ENCODE measurements around the gene C11orf91.

C11orf91 gene

GRCh38 chr11:33696931-33697638, 3.5 kb downstream of the C11orf91 start:
- DNase-seq (ENCODE audit: low read depth, low spot score): no peak
- H3K4me3 ChIP-seq (ENCODE audit: low read length): no peak overlapping the region
- H3K36me3 ChIP-seq (ENCODE audit: control insufficient read depth, insufficient read depth, low read length): no peaks in the 10 kb centered on the region
- H3K9me3 ChIP-seq (ENCODE audit: control insufficient read depth, insufficient read depth, low read length): no peaks in the 10 kb centered on the region
- H3K27ac ChIP-seq (ENCODE audit: low read length): no peak overlapping the region
- no CpG with 5 or more reads among the region's 6 CpGs for WGBS (ENCODE audit: insufficient coverage, insufficient read length)
- no peaks in the 10 kb centered on the region; the same call in 1 of the 2 replicates for H3K27me3 ChIP-seq (ENCODE audit: control insufficient read depth, insufficient read depth, low read length)
- H3K4me1 ChIP-seq (ENCODE audit: control insufficient read depth, insufficient read depth, low read length): peaks cover 6% of the 10 kb centered on the region

GRCh38 chr11:33696411-33696810, 4.2 kb downstream of the C11orf91 start:
- no peaks in the 10 kb centered on the region; the same call in 1 of the 2 replicates for H3K27me3 ChIP-seq (ENCODE audit: control insufficient read depth, insufficient read depth, low read length)
- no CpG with 5 or more reads among the region's 5 CpGs for WGBS (ENCODE audit: insufficient coverage, insufficient read length)
- no peaks in the 10 kb centered on the region for H3K9me3 ChIP-seq (ENCODE audit: control insufficient read depth, insufficient read depth, low read length)
- no peaks in the 10 kb centered on the region for H3K36me3 ChIP-seq (ENCODE audit: control insufficient read depth, insufficient read depth, low read length)
- no peak overlapping the region for H3K27ac ChIP-seq (ENCODE audit: low read length)
- no peak overlapping the region for H3K4me3 ChIP-seq (ENCODE audit: low read length)
- H3K4me1 ChIP-seq (ENCODE audit: control insufficient read depth, insufficient read depth, low read length): peaks cover 6% of the 10 kb centered on the region
- no peak for DNase-seq (ENCODE audit: low read depth, low spot score)

- DNase-seq (ENCODE audit: low read depth, low spot score): no peak
- no CpG with 5 or more reads among the region's 4 CpGs for WGBS (ENCODE audit: insufficient coverage, insufficient read length)
- Histone ChIP-seq H3K4me3 (ENCODE audit: low read length) (no peak overlapping the region), H3K27ac (ENCODE audit: low read length) (no peak overlapping the region), H3K9me3 (ENCODE audit: control insufficient read depth, insufficient read depth, low read length) (no peaks in the 10 kb centered on the region), H3K4me1 (ENCODE audit: control insufficient read depth, insufficient read depth, low read length) (peaks cover 5% of the 10 kb centered on the region), H3K36me3 (ENCODE audit: control insufficient read depth, insufficient read depth, low read length) (no peaks in the 10 kb centered on the region), H3K27me3 (ENCODE audit: control insufficient read depth, insufficient read depth, low read length) (no peaks in the 10 kb centered on the region; the same call in 1 of the 2 replicates)
Measured at GRCh38 chr11:33695051-33695566, 5.5 kb downstream of the C11orf91 start.

GRCh38 chr11:33694346-33695050, 6.1 kb downstream of the C11orf91 start:
- no peak for DNase-seq (ENCODE audit: low read depth, low spot score)
- H3K27ac ChIP-seq (ENCODE audit: low read length): no peak overlapping the region
- H3K4me3 ChIP-seq (ENCODE audit: low read length): no peak overlapping the region
- no CpG with 5 or more reads among the region's 4 CpGs for WGBS (ENCODE audit: insufficient coverage, insufficient read length)
- H3K36me3 ChIP-seq (ENCODE audit: control insufficient read depth, insufficient read depth, low read length): no peaks in the 10 kb centered on the region
- H3K9me3 ChIP-seq (ENCODE audit: control insufficient read depth, insufficient read depth, low read length): no peaks in the 10 kb centered on the region
- H3K27me3 ChIP-seq (ENCODE audit: control insufficient read depth, insufficient read depth, low read length): no peaks in the 10 kb centered on the region; the same call in 1 of the 2 replicates
- peaks cover 2% of the 10 kb centered on the region; the same call in 1 of the 2 replicates for H3K4me1 ChIP-seq (ENCODE audit: control insufficient read depth, insufficient read depth, low read length)

GRCh38 chr11:33692541-33692940, 8.1 kb downstream of the C11orf91 start:
- H3K4me1 ChIP-seq (ENCODE audit: control insufficient read depth, insufficient read depth, low read length): 0 out of 2 replicates have a peak, but pooled peaks cover 2% of the 10 kb centered on the region
- no CpG with 5 or more reads among the region's 5 CpGs for WGBS (ENCODE audit: insufficient coverage, insufficient read length)
- no peaks in the 10 kb centered on the region for H3K36me3 ChIP-seq (ENCODE audit: control insufficient read depth, insufficient read depth, low read length)
- H3K9me3 ChIP-seq (ENCODE audit: control insufficient read depth, insufficient read depth, low read length): no peaks in the 10 kb centered on the region
- no peak overlapping the region for H3K27ac ChIP-seq (ENCODE audit: low read length)
- H3K4me3 ChIP-seq (ENCODE audit: low read length): no peak overlapping the region
- no peaks in the 10 kb centered on the region for H3K27me3 ChIP-seq (ENCODE audit: control insufficient read depth, insufficient read depth, low read length)
- no peak for DNase-seq (ENCODE audit: low read depth, low spot score)

GRCh38 chr11:33692013-33692504, 8.6 kb downstream of the C11orf91 start:
- WGBS (ENCODE audit: insufficient coverage, insufficient read length): no CpG with 5 or more reads among the region's 9 CpGs
- no peak overlapping the region for H3K4me3 ChIP-seq (ENCODE audit: low read length)
- no peak overlapping the region for H3K27ac ChIP-seq (ENCODE audit: low read length)
- H3K9me3 ChIP-seq (ENCODE audit: control insufficient read depth, insufficient read depth, low read length): no peaks in the 10 kb centered on the region
- no peaks in the 10 kb centered on the region for H3K27me3 ChIP-seq (ENCODE audit: control insufficient read depth, insufficient read depth, low read length)
- H3K4me1 ChIP-seq (ENCODE audit: control insufficient read depth, insufficient read depth, low read length): 0 out of 2 replicates have a peak, but pooled peaks cover 2% of the 10 kb centered on the region
- no peaks in the 10 kb centered on the region for H3K36me3 ChIP-seq (ENCODE audit: control insufficient read depth, insufficient read depth, low read length)
- DNase-seq (ENCODE audit: low read depth, low spot score): no peak

- Histone ChIP-seq H3K9me3 (ENCODE audit: control insufficient read depth, insufficient read depth, low read length) (no peaks in the 10 kb centered on the region), H3K27me3 (ENCODE audit: control insufficient read depth, insufficient read depth, low read length) (no peaks in the 10 kb centered on the region), H3K4me1 (ENCODE audit: control insufficient read depth, insufficient read depth, low read length) (0 out of 2 replicates have a peak, but pooled peaks cover 2% of the 10 kb centered on the region), H3K36me3 (ENCODE audit: control insufficient read depth, insufficient read depth, low read length) (no peaks in the 10 kb centered on the region), H3K4me3 (ENCODE audit: low read length) (no peak overlapping the region), H3K27ac (ENCODE audit: low read length) (no peak overlapping the region)
- no peak for DNase-seq (ENCODE audit: low read depth, low spot score)
- no CpG with 5 or more reads among the region's 6 CpGs for WGBS (ENCODE audit: insufficient coverage, insufficient read length)
Measured at GRCh38 chr11:33691066-33691864, 9.4 kb downstream of the C11orf91 start.

GRCh38 chr11:33690290-33691065, 10.1 kb downstream of the C11orf91 start:
- Histone ChIP-seq H3K9me3 (ENCODE audit: control insufficient read depth, insufficient read depth, low read length) (no peaks in the 10 kb centered on the region), H3K36me3 (ENCODE audit: control insufficient read depth, insufficient read depth, low read length) (no peaks in the 10 kb centered on the region), H3K4me3 (ENCODE audit: low read length) (no peak overlapping the region), H3K27me3 (ENCODE audit: control insufficient read depth, insufficient read depth, low read length) (no peaks in the 10 kb centered on the region), H3K27ac (ENCODE audit: low read length) (no peak overlapping the region), H3K4me1 (ENCODE audit: control insufficient read depth, insufficient read depth, low read length) (0 out of 2 replicates have a peak, but pooled peaks cover 2% of the 10 kb centered on the region)
- DNase-seq (ENCODE audit: low read depth, low spot score): no peak
- WGBS (ENCODE audit: insufficient coverage, insufficient read length): no CpG with 5 or more reads among the region's 8 CpGs

GRCh38 chr11:33689501-33689900, 11.1 kb downstream of the C11orf91 start:
- H3K9me3 ChIP-seq (ENCODE audit: control insufficient read depth, insufficient read depth, low read length): no peaks in the 10 kb centered on the region
- H3K4me3 ChIP-seq (ENCODE audit: low read length): no peak overlapping the region
- 0 out of 2 replicates have a peak, but pooled peaks cover 2% of the 10 kb centered on the region for H3K4me1 ChIP-seq (ENCODE audit: control insufficient read depth, insufficient read depth, low read length)
- H3K27me3 ChIP-seq (ENCODE audit: control insufficient read depth, insufficient read depth, low read length): no peaks in the 10 kb centered on the region
- no peak for DNase-seq (ENCODE audit: low read depth, low spot score)
- WGBS (ENCODE audit: insufficient coverage, insufficient read length): no CpG with 5 or more reads among the region's 8 CpGs
- no peak overlapping the region for H3K27ac ChIP-seq (ENCODE audit: low read length)
- no peaks in the 10 kb centered on the region for H3K36me3 ChIP-seq (ENCODE audit: control insufficient read depth, insufficient read depth, low read length)

Measured in iPS DF 6.9 (cell line).